ENCODE data around the gene GLDN. TPM values are rescaled to one million over a fixed set of nuclear protein-coding genes. Genes with fewer than 3 reads are reported as not detected.

GLDN gene
- total RNA-seq (2014; rRNA removed; shearing (Covaris generic)) = 0.50 and 1.1 TPM in 2 replicates

GRCh38 chr15:51341366-51342226 is at the start of gene GLDN:
GLDN (plus strand) TSS chr15:51341655; CDS start chr15:51341685, 30 bp downstream.

DNA sequence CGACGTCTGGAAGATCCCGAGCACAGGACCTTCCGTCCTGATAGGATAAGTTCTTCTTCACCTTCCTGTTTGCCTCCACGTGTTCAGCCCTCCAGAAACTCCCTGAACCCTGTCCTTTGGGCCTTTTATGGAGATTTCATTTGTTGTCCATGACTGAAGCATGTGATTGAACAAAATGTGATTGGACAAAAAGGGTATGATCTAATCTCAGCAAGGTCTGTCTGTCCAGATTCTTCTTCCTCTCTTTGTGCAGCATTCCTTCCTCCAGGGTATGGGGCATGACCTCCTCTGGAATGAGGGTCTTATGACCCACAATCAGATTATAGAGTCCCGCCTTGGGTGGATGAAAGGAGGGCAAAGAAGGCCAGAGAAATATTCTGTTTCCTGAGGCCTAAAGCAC is 3.0 kb upstream of the GLDN start, which contains the start of gene CYP19A1:
CYP19A1 (minus strand) TSS at position 101 of the 400 bp plus-strand sequence. CDS start 95,684 bp downstream, outside the sequence.

Small RNAs within 50 kb of the gene (small RNA-seq; reads per million reads assigned to genes)
- gene AC020891.4 (not detected), gene MIR7973-1 (not detected)

Other genes starting within 250 kb of the GLDN start
- not detected in 2 replicates for gene TNFAIP8L3, start 246.7 kb upstream of the GLDN start, total RNA-seq (2014; rRNA removed; shearing (Covaris generic))
- not detected in 2 replicates for gene CYP19A1, start 3.1 kb upstream of the GLDN start, total RNA-seq (2014; rRNA removed; shearing (Covaris generic))

All from A375 (cell line).